ENCODE measurements around the gene GALNT12.

The GALNT12 gene

DNA sequence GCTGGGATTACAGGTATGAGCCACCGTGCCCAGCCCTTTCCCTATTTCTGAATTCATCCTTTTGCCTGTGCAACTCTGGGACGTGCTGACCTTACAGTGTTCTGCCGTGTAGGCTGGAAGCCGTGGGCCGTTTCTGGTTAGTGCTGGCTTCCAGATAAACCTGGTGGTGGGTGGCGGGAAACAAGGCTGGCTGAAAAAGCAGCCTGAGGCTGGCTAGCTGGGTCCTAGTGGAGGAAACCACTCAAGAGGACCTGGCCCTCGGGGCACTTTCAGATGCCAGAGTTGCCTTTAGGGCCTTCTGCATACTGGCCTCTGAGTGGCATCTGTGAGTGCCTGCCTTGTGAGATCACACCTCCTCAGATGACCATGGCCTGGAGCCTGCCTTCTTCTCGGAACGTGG lies 26.9 kb downstream of the GALNT12 start:
- DNase-seq = no peak

DNA sequence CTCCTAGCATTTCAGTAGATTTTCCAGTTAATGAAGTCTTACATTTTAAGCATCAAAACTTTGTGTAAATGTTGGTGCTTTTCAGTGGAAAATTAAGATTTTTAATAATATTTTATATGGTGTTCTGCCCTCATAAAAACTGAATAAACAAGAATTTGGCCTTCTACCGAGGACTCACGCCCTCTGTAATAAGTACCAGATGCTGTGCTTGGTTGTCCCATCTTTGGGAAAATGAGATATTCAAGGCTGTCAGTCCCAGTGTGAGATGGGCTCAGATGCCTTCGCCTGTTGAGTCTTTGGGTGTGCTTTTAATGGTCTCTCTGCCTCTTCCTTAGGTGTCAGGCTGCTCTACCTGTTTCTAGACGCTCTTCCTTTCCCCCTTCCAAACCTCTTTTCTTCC lies 28.7 kb downstream of the GALNT12 start:
- DNase-seq = no peak

DNA sequence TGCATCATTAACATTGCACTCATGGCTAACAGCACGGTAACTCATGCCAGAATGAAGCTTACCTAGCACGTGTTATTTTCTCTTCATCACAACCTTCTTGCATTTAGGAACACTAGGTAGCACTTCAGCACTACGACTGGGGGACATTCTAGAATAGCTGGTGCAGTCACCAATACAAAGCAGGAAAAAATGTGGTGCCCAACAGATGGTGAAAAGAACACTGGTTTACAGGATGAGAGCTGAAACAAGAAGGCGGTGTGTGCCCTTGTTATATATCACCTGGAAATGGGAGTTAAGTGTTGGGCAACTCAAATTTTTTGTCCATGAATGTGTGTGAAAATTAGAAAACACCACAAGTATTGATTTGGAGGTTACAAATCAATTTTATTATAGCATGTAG lies 30.0 kb downstream of the GALNT12 start:
- no peak for DNase-seq

DNA sequence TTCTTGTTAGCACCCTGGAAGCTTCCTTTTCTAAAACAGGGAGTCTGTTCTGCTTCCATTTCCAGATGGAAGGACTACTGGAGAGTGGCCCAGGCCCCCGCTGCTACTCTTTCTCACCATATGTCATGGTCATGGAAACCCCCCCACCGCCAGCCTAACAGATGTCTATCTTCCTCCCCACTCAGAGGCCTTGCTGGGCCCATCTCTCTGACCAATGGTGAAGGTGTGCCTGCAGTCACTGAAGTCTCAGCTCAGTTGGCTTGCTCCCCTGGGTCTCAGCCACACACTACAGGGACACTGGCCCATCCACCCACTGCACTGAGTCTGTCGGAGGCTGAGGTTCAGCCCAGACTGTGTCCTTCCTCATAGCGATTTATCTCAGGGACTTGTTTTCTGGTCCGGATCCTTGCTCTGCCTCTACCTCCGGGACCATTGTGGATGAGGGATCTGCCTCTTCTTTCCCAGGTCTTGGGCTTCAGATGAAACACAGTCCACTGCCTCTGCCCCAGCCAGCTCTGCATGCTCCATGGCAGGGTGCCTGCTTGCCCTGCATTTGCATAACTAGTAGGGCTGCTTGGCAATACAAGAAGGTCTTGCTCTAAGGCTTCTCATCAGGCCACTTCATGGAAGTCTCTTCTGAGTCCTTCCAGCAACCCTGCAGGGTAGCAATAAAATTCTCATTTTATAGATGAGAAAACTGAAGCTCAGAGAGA lies 30.8 kb downstream of the GALNT12 start:
- DNase-seq = no peak

DNA sequence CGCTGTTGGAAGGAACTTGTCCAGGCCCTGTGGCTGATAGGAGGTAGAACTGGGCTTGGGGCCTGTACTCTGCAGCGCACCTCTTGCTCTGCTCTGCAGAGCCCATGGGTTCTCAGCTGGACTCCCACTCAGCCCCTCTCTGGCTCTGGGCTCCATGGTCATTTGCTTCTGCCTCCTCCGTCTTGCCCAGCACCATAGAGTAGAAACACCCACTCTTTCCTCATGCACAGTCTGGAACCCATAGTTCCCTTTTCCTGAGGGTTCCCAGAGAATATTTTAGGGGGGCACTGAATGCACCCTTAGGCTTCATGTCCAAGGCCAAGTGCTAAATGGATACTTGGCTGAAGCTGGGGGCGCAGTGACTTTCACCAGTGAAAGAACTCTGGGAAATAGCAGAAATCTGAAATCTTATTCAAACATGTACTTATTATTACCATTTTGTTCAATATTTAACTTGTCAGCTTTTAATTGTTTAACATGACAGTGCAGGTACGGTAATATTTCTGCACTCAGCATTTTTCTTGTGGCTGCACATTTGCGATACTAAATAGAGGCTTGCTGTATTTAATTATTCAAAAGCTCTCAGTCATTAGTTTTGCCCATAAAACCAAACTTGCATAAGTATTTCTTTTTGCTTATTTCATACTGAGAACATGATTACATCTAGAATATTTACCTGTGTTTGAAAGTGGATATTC lies 31.5 kb downstream of the GALNT12 start:
- no peak for DNase-seq

DNA sequence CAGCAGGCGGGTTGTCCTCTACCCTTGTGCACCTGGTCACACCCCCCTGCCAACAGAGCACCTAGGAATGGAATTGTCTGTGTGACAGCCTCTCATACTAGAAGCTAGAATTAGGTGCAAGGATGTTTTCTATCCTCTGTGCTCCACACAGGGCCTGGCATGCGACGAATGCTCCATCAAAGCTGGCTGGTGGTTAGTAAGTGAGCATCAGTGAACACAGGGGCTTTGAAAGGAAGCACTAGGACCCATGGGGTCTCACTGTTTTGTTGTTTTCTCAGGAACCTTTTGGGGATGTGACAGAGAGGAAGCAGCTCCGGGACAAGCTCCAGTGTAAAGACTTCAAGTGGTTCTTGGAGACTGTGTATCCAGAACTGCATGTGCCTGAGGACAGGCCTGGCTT lies 32.3 kb downstream of the GALNT12 start:
- DNase-seq = no peak

DNA sequence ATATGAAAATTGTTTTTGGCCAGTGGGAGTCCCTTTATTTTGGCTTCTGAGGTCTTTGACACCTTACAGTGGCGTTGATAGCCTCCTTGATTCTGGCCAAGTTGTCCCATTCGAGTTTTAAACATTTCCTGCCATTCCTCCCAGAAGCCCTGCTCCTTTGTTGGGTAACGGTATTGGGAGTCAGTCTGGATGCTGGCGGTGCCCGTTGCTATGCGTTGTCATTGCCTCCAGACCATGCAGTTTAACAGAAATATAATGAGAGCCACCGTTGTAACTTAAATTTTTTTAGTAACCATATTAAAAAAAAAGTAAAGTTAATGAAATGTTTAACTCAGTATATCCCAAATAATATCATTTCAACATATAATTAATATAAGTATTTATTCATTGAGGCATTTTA lies 35.0 kb downstream of the GALNT12 start:
- no peak for DNase-seq

DNA sequence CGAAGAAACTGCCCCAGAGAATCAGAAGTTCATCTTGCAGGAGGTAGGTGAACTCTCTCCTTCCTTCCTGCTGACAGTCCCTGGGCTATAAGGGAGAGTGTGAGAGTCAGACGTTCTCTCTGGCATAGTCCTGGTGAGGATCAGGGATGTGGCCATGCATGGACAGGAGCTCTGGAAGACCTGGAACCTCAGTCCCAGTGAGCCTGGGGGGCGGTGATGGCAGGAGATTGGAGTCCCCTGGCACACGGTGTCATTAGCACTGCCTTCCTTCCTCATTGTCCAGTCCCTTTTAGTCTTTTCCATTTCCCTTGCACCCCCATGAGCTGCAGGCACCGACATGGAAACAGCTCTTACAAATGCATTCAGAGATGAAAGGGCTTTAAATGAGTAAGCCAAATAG lies 38.6 kb downstream of the GALNT12 start:
- no peak for DNase-seq

DNA sequence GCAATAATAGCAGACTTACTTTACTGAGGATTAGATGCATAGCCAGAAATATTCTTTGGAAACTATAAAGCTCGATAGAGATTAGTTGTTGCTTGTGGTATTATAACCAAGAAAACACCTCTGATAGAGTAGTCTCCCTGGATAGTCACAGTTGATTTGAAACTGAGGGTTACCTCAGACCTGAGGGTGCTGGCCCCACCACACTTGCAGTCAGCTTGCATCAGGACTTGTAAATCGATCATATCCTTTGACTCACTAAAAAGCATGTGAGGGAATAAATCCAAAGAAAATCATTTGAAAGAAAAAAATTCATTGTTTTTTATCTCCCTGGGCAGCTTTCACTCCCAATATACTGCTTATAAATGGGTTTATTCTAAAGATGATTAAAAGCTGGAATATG lies 39.4 kb downstream of the GALNT12 start:
- DNase-seq = no peak

DNA sequence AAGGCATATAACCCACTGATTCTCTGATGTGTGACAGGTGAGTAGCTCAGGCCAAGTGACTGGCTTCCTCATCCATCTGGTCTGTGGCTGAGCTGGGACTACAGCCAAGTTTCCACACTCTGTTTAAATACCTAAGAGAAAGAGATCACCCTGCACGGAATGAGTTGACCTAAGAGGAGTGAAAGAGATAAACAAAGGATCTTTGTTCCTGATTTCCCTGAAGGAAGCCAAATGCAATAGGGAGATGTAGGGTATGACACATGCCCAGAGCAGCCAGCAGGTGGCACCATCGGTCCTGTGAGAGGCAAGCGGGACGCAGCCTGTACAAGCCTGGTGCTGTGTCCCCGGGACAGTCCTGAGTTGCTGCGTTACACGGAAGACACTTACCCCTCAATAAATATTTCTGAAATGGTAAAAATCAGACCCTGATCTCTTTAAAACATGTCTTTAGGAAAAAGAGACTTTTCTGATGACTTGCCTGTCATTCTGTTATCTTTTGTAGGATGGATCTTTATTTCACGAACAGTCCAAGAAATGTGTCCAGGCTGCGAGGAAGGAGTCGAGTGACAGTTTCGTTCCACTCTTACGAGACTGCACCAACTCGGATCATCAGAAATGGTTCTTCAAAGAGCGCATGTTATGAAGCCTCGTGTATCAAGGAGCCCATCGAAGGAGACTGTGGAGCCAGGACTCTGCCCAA lies 41.1 kb downstream of the GALNT12 start:
- peak; percentile 68 for DNase-seq

DNA sequence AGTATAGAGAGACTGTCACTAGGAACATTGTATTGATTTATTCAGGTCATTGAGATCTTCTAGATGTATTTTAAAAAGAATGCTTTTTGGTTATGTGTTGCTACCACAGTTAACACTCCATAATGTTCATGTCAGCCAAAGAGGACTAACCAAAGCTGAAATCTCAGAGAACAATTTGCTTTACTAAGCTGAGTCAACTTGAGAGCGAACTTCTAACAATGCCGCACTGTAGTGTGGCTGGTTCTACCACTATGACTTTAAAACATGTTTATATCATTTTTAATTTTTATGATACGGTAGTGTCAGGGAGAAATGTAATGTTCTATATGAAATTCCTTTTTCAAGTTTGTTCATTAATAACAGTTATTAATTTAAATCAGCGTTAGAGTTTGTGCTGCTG lies 42.1 kb downstream of the GALNT12 start:
- DNase-seq = no peak

DNA sequence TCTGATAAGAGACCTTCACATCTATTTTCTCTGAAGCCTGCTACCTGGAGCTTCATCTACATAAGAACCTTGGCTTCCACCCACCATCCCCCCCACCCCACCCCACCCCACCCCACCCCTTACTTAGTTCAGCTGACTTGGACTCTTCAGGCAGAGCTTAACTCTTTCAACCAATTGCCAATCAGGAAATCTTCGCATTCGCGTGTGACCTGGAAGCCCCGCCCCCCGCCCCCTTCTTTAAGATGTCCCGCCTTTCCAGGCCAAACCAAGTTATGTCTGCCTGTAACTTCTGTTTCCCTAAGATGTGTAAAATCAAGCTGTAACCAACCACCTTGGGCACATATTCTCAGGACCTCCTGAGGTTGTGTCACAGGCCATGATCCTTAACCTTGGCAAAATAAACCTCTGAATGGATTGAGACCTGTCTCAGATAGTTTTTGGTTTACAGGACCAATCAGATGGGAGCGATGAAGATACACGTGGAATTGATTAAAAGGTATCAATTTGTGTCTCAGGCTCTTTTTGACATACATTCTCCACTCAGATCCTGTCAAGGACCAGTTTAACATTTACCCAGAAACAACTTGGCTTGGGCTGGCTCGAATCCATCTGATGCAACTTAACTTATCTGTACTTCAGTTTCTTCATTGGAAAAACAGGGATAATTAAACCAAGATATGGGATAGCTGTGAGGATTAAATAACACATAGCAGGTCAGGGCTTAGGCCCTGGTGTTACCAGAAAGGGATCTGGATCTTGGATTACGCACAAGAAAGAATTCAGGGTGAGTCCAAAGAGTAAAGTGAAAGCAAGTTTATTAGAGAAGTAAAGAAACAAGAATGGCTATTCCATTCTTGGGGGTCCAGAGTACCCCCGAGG lies 43.6 kb downstream of the GALNT12 start:
- DNase-seq = no peak

DNA sequence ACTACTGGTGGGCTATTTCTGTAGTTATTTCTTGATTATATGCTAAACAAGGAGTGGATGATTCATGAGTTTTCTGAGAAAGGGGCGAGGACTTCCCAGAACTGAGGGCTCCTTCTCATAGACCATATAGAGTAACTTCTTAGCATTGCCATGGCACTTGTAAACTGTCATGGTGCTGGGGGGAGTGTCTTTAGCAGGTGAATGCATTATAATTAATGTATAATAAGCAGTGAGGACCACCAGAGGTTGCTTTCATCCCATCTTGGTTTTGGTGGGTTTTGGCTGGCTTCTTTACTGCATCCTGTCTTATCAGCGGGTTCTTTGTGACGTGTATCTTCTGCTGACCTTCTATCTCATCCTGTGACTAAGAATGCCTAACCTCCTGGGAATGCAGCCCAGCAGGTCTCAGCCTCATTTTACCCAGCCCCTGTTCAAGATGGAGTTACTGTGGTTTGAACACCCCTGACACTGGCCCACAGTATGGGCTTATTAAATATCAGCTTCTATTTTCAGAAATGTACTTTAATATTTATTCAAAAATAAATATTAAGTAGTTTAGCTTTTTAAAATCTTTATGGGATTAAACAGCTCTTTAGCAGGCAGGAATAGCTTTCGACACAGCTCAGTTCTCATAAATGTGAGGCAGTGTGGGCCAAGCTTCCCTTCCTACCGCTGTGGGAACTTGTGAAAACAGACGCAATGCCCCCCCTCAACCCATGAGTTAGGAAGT lies 44.4 kb downstream of the GALNT12 start:
- DNase-seq = no peak

DNA sequence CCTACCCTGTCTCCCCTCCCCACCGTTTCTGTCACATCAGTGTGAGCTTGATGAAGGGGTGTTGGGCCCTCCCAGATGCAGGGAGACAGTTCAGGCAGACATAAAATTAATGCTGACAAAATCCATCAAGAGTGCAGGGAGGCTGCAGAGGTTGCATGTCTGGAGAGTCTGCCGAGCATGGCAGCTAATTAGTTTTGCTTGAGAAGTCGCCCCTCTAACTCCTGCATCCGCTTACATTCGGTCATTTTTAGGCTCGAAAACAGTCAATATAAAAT lies 44.9 kb downstream of the GALNT12 start:
- no peak for DNase-seq

DNA sequence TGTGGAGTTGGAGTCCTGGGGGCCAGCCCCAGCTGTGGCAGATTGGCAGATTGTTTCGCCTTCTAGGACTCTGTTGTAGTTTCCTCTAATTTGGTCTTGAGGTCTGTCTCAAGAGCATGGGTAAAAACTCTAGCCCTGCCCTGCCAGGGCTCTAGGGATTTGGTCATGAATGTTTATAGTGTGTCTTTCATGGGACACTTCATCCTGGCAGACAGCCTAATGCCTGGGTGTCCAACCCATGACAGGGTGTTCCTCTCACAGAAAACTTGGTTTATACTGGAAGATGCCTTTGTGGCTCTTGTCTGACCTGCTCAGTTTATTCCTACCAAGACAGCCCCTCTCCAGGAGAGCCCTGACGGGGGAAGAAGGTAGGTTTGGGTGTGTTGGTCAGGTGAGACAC lies 45.5 kb downstream of the GALNT12 start:
- DNase-seq = no peak

DNA sequence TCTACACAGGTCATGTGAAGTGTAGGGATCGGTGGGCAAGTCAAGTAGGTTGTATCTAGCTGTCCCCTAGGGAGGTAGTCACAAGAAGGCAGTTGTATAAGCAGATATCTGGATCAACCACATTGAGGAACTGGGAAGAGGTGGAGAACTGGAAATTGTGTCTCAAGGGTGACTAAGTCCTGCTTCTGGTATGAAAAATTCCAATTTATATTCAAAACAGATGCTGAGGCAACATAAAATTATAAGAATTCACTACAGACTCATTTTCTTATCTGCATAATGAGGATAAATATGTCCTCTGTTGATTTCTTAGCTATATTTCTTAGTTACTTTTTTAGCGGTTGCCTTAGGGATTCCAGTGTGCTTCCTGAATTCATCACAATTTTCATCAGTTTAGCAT lies 46.8 kb downstream of the GALNT12 start:
- no peak for DNase-seq

DNA sequence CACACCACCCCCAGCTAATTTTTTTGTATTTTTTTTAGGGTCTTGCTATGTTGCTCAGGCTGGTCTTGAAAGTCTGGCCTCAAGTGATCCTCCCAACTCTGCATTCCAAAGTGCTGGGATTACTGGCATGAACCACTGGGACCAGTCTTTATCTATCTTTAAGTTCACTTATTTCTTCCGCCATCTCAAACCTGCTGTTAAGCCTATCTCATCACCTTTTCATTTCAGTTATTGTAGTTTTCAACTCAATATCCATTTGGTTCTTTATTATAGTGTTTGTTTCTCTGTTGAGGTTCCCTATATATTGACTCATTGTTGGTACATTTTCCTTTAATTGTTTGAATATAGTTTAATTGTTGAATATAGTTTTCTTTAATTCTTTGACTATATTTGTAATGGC lies 48.1 kb downstream of the GALNT12 start:
- DNase-seq = no peak

DNA sequence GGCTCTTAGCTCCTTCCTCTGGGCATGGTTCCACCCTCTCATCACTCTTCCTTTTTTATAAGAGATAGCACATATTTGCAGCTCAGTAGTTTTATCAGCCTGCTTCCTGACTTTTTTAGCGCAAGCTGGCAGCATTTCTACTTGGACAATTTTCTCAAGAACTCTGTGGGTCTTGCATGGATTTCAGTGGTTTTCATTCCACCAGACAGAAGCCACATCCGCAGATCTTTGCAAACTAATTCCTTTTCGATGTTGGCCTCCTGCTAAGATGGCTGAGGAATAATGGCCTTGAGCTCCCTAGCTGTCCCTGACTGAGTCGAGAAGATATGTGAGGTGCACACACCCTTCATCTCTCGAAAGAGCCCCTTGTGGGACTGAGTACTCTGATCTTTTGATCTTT lies 49.5 kb downstream of the GALNT12 start:
- DNase-seq = no peak

DNA sequence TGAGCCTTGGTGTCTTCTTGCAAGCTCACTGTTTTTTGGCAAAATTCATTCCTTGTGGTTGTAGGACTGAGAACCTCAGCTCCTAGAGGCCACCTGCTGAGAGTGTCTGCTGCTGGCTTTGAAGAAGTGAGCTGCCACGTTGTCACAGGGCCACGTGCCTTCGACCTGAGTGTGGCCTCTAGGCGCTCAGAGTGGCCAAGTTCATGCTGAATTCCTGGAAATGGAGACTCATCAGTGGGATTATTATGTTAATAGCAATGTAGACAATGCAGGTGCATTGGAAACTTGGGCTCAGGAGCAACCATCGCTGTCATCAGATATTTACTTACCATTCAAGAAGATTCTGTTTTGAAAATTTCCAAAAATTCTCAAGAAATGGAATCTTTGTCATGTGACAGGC lies 52.5 kb downstream of the GALNT12 start:
- no peak for DNase-seq

DNA sequence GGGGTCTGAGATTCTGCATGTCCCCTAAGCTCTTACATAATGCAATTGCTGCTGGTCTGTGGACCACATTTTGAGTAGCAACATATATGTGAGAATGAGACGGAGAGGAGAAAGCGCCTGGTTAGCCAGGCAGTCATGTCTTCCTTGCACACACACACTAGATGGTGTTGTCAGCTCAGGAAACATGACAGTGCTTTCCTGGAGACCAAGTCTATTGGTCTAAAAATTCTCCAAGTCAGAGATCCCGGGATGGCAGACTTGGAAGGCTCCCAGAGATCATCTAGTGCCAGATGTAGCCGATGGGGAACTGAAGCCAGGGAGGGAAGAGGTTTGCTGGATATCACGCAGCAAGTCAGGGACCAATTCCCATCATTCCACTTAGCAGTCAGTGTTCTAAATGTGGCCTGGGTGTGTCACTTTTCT lies 53.4 kb downstream of the GALNT12 start:
- no peak for DNase-seq

DNA sequence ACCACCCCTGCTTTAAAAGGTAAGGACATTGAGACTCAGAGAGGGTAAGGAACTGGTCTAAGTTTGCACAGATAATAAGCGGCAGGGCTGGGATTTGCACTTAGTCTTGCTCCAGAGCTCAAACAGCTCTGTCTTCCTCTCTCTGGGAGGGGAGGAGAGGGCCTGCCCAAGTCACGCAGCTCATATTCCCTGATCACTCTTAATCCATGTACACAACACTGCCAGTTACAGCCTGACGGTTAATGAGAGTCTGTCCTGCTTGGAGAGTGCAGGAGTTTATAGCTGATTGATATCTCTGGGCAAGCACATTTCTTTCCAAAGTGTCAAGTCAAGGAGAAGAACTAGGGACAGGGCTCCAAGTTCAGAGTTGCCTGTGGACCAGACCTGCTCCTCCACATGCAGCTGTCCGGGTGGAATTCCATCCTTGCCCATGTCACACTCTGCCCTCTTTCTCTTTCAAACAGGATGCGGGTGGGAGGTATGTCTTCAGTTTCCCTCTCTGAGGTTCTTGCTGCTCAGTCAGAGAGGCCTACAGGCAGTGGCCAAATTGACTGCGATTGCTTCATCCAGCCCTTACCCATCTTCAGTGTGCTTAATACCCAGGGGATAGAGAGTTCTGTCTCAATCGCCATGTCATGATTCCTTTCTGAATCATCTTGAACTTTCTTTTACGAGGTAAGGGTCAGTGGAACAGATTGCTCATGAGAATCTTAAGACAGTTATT lies 54.5 kb downstream of the GALNT12 start:
- no peak for DNase-seq

DNA sequence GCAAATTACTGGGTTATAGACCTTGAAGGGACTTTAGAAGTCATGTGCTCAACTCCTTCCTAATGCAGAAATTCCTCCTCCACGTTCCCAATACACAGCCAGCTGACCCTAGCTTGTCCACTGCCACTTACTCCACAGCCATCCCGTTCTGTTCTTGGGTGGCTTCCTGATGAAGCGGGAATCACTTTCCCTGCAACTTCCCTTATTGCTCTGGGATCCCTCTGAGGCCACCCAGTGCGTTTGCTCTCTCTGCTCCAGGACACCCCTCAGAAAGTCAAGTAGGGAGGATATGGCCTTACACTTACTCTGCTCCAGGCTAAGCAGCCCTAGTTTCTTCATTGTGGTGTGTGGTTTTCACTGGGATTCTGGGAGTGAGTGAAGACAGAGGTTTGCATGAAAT lies 55.5 kb downstream of the GALNT12 start:
- no peak for DNase-seq

Measured in NCI-H1436 (cell line).